ENCODE measurements around the gene EXD3.

Gene EXD3

DNA sequence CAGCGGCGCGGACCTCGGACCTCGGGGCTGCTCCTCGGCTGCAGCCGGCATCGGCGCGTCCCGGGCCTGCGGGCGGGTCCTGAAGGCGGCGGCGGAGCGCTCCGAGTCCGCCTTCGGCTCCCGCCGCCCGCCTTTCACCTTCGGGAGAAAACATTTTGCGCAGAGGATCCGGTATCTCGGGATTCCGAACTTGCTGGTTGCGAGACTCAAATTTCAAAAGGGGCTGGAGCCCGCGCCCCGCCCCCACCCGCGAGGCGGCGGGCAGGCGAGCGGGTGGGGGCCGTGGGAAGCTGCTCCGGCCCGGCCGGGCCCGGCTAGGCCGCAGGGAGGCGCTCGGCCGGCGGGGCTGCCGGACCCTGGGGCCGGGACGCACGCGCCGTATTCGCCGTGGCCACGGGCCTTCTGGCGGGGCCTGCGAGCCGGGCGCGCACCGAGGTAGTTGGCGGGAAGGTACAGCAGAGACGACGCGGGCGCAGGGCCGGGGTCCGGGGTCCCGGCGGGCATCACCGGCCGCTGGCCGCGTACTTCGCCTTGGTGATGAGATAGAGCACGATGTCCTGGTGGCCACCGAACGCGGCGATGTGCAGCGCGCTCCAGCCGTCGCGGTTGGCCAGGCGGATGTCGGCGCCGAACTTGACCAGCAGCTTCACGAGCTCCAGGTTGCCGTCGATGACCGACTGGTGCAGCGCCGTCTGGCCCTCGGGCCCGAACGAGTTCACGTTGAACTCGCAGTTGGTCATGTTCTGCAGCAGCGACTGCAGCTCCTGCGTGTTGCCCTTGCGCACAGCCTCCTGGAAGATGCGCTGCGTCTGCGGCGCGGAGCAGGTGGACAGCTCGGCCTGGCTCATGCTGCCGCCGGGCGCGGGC is 121.6 kb downstream of the EXD3 start:
- no peak for FAIRE-seq

DNA sequence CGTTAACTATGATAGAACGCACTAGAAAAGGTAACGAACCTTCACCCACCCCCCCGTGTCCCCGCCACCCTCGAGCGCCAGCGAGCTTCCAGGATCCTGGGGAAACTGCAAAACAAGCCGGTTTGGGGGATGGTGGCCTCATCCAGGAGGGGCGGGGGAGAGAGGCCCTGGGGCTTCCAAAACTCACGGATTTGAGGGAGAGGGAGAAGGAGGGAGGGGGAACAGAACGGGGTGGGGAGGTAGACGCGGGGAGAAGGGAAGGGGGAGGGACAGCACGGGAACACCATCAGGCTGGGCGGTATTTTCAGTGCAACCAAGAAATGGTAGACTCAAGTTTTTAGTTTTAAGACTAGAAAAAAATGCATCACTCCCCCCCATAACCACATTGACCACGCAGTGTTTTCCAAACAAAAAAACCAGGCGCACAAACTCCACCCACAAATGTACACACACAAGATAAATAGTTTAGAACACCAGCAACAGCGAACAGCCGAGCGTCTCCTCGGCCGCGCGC is 122.3 kb downstream of the EXD3 start:
- no peak for FAIRE-seq

DNA sequence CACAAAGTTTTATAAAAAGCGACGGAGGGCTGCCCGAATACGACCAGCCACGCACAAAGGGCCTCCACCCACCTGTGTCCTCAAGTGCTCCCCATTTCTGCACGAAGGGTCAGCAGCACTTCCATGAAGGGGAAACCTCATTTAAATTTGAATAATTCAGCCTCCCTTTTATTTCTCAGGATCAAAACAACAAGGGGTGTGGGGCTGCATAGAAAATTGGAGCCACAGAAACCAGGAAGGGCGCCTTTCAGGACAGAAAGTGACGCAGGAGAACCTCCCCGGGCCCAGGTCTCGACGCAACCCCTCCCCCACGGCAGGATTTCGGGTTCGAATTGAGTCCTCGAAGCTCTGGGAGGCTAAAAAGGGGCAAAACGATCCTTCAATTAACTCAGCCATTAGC is 123.0 kb downstream of the EXD3 start:
- FAIRE-seq, result no peak

DNA sequence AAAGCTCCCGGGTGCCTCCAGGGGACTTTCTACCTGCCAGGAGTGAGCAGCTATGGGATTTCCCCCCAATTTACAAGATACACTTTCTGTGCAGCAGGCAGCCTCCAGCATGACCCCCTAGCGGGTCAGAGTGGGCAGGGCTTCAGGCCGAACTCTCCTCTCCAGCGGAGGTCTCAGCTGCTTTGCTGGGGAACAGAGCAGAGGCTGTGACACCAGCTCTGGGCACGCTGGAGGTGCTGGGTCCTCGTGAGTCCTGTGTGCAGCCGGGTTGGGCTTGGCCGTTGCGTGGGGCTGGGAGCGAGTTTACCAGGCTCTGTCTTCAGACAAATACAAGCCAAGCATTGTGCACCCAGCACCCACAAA is 123.8 kb downstream of the EXD3 start:
- no peak for FAIRE-seq

DNA sequence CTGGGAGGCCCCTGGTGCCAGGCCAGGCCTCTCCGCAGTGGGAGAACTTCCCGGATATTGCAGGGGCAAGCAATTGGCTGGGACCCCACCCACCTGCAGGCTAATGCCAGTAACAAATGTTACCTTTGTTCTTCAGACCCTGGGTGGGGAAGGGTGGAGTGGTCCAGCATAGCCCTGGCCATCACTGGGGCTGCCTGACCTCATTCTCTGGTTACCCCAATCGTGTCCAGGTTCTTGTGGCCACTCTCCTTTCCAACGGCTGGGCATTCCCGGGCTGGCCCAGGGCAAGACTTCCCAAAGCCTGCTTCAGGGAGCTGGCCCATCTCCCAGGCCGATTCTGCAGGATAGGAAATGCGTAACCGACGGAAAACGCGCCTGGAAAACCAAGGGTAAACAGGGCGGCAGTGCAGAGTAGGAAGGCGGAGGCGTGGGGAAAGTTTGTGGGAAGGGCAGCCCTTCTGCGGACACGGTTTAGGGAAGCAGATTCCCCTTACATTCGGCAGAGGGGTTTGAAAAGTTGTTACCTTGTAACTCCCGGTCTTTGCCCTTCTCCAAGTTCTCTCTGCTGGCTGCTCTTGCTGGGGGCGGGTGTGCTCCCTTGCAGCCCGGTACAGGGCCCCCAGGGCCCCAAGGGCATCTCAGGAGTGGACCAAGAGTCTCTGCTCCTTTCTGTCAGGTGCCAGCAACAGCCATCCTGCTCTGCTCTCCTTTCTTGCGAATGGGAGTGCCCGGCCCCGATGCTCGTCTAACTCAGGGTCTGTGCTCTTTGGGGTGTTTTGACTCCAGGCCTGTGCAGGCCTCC is 124.4 kb downstream of the EXD3 start:
- FAIRE-seq, result no peak

DNA sequence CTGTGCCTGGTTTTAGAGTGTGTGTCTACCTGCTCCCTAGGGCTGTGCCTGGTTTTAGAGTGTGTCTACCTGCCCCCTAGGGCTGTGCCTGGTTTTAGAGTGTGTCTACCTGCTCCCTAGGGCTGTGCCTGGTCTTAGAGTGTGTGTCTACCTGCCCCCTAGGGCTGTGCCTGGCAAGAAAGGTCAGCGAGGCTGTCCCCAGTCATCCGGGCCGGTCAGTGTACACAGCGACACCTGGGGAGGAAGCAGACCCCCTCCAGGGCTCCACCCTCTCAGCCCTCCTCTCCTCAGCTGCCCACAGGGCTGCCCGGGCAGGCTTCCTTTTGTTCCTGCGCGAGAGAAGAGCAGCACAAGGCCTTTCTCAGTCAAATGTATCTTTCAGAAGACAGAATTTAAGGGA is 125.0 kb downstream of the EXD3 start:
- FAIRE-seq, result no peak

DNA sequence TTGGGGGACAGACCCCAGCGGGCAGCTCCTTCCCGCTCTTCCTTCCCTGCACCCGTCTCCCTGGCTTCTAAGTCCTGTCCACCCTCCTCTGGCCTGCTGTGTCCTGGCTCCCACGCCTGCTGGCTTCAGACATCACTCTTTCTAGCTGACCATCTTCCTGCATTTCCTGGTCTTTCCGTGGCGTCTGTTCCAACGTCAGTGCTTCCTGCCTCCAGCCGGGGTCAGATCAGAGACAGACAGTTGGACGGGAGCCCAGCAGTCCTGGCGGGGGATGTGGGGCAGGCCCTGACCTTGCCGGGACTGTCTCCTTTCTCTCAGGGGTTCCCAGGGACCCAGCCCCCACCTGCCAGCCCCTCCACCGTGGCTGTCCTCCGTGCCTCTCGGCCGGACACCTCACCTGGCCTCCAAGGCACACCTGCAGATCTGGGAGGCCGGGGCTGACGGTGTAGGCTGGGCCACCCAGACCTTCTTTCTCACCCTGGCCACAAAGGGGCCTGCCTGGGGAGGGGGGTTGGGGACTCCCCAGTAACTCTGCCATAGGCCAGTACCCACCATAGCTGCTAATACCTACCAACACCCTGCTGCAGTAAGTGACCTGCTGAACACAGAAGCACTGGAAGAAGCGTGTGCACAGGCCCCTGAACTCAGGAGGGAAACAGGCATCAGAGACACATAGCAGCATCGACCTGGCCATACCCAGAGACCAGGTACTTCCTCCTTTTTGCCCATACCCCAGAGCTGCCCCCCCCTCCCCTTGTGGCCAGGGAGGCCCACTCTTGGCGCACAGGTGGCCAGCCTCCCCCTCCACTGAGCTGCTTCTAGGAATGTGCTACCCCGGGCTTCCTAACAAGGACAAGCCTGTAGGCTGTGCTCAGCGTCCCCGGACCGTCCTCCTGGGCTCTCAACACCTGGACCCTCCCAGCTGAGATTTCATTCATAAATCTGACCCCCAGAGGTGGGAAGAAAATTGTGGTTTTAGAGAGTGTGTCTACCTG is 126.0 kb downstream of the EXD3 start:
- no peak for FAIRE-seq

DNA sequence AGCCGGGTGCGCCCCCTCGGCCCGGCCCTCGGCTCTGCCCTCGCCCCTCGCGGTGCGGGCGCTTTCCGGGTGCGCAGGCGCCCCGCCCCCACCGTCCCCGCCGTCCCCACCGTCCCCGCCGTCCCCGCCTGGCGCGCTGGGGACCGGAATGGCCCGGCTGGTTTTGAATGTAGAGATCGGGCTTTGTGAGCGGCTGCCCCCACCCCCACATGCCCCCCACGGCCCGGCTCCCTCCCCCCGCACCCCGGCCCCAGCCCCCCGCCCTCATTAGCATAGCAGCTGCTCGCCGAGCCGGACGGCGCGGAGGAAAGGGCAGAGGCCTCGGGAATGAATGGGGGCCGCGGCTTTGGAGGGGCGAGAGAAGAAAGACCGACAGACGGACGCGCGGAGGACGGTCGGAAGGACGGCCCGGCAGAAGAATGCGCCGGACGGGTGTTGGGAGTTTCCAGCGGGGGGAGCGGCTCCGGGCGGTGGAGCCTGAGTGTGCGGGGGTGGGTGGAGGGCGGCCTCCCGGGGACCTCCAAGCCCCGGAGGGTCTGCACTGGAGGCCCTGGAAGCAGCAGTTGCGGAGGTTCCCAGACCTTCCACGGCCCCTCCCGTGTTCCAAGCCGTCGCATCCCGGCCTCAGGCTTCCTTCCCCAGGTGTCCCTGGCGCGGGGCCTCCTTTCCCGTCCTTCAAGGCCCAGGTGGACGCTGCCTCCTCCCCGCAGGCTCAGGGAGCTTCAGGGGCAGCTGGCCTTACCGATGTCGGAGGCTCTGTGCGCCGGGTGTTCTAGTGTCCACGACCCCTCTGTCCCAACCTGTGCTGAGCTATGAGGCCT is 126.9 kb downstream of the EXD3 start:
- FAIRE-seq, result no peak

DNA sequence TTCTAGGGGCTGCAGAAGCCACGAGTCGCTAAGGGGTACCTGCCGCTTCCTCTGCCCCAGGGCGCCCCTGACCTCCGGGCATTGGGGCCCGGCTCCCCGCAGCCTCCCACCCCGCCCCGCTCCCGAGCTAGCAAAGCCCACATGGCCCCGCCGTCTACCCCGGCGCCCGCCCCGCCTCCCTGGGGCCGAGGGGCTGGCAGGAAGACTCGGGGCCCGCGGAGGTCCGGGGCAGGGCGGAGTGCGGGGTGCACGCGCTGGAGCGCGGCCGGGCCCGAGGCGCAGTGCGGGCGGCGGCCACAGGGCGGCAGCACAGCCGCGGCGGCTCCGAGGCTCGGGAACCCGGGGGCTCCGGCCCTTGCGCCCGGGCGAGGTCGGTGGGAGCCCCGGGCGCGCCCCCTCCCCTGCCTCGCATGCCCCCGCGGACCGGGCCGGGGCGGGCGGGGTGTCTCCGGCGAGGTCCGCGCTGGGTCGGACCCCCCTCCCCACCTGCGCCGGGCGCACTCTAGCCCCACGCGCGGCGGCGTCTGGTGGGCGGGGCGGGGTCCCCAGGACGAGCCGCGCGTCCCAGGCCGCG is 127.6 kb downstream of the EXD3 start:
- no peak for FAIRE-seq

DNA sequence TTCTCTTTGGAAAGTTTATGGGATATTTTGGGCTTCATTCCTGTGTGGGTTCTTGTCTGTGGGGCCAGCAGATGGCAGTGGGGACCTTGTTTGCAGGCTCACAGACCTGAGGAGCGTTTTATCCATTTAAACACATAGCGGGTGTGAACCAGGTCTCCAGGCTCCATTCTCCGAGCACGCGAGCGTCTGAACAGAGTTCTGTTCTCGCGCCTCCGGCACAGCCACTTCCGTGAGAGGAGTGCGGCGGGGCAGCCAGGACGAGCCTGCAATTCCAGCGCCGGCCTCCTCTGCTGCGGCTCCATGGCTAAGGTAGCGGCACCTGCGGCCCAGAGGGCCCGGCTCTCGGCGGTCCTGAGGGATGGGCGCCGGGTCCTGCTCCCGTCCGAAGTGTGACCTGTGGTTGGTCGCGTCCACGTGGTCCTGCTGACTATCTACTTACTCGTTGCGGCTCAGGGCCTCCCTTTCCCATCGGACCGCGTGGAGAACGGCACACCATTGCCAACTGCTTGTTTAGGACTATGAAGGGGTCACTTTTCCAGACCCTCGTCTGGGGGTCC is 128.2 kb downstream of the EXD3 start:
- FAIRE-seq, result no peak

DNA sequence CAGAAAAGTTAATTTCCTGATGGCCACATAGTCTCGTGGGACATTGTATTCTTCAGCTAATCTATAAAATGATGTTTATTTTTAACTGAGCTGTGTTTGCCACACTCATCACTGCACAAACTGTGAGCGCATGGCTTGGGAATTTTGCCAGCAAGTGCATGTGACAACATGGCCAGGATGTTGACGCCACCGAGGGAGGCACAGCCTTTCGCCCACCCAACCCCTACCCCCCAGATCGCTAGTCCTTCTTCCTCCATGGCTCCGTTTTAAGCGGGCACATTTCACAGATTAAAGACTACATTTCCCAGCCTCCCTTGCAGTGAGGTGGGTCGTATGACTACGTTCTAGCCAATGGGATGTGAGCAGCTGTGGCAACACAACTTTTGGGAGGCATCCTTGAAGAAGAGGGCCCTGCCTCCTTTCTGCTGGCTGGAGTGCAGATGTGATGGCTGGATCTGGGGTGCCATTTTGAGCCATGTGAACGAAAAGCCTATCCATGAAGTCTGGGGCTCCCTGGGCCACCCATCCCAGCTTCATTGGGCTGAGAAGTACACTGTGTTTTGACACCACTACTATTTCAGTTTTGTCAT is 128.8 kb downstream of the EXD3 start:
- FAIRE-seq, result no peak

DNA sequence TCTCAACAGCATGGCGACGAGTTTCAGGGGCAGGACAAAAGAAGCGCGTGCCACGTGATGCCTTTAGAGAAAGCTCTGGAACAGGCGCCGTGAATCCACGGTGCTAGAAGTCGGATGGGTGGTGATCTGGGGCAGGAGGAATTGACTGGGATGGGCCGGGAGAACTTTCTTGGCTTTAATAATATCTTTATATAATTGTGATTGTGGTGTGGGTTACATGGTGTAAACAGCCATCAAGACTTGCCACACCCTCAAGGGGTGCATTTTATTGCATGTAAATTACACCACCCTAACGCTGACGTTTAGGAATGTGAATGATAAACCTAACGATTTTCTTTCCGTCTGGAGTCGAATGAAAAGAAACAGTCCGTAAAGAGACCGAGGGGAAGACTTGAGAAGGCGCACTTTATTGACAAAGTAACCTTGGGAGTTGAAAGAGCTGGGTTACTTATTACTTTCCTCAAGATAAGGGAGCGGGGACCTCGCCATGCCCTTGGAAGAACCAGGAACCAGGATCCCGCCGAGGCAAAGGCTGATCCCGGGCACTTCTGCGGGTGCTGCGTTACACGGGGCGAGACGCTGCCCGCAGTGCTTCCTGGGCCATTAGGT is 129.4 kb downstream of the EXD3 start:
- FAIRE-seq, result no peak

DNA sequence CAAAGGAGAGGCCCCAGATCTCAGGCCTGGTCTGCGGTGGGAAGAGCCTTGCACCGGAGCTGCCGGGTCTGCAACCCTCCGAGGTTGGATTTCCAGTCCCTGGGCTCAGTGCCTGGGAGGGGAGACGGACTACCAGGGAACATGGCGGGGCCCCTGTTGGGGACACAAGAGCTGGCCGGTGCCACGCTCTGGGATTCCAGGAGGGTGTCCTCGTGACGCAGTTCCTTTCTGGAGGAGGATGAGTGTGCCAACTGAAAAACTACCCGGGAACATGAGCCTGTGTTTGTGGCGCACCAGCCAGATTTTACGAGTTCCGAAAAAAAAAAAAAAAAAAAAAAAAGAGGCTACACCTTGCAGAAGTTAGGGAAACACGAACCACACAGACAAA is 129.9 kb downstream of the EXD3 start:
- no peak for FAIRE-seq

DNA sequence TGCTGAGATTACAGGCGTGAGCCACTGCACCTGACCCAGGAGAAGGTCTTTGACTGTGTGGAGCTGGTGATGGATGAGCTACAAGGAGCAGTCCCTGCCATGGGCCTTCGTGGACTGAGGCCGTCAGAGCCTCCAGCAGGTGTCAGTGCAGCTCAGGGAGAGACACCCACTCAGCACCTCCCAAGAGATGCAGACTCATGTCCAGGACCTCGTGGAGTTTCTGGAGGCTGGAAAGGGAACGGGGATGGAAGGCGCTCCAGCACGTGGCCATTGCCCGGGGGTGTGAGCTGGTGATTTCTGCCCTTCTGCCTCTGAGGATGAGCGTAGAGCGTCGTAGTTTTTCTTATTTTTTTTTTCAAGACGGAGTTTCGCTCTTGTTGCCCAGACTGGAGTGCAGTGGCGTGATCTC is 136.0 kb downstream of the EXD3 start:
- no peak for FAIRE-seq

DNA sequence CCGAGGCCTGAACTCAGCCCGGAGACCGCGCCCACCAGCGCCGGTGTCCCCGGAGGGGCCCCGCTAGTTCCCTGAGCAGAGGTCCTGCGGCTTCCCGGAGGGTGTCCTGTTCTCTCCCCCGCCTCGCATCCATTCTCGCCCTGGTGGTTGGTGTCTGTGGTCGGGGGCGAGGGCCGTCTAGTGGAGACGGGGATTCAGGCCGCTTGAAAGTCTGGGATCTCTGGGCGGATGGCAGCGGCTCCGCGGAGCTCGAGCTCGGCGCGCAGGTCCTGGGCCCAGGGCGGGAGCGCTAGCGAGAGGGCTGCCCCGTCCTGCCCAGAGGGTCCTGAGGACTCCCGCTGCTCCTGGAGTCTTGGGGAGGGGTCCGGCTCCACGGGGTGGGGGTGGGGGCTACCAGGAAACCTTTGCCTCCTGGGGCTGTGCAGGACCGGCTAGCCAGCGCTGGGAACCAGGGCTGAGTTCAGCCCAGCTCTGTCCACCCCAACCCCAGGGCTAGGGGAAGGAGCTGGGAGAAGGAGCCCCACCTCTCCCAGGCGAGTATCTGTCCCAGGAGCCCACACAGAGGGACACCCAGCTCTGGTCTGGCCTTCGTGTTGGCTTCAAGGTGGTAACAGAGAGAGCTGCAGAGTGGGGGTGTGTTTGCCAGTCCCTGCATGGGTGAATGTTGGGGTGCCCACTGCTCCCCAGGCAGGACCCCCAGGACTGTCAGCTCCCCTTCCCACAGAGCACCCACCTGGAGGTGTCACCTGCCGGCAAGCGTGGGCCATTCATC is 141.4 kb downstream of the EXD3 start:
- no peak for FAIRE-seq

DNA sequence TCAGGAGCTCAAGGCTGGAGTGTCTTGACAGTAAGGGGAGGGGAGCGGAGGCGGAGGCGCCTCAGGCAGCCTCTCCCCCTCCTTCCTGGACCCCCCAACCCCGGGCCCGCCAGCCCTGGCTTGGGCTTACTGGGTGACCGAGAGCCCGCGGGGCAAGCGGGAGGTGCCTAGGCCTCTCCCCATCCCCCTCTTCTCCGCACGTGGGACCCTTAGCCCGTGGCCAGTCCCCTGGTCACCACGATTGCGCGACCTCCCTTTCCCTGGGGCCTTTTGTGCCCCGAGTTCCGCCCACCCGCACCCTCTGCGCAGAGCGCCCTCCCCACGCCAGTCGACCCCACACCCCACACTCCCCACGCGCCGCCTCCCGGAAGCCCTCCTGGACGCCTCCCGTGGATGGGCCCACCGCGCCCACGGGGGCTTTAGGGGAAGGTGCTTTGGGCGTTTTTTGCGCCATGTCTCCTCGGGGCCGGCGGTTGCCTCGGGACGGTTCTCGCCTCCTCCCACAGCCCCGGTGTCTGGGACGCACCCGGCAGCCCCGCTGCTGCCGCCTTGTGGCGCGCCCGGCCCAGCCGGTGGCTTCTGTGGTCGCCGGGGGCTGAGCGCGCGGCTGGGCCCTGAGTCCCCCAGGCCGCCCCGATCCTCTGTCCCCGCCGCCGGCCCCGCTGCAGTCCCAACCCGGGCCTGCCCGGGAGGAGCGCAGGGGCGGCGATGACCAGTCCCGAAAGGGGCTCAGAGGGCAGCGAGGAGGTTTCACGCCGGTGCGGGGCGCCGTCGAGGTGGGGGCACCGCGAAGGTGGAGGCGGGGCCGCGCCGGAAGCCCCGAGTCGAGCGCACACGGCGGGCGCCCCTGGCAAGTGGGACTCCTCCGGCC is 142.3 kb downstream of the EXD3 start:
- FAIRE-seq, result no peak

DNA sequence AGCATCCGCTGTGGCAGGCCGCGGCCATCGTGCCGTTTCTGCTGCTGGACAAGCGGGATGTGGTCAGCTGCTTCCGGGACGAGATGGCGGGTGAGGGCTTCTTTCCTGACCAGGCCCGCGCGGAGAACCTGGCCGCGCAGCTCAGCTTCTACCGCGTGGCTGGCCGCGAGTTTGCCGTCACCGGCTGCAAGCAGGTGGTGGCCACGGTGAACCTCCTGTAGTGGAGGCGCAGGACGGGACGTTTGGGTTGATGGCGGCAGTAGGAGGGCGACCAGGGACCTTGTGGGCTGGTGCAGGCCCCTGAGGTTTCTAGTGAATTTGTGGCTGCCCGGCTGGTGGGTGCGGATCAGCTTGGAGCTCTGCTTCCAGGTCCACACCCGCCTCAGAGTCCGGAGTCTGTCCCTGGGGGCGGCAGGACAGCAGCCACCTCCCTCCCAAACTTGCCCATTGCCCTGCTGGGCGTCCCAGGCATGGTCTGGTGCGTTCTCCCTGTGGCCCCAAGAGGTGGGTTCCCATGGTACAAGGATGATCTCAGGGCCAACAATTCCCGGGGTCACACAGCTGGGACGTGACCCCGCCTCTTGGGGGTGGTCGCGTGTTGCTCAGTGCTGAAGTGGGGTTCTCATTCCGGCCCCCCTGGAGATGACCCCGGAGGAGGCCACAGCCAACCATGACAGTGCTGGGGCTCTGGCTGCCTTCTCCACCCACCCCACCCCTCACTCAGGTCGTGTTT is 143.1 kb downstream of the EXD3 start:
- no peak for FAIRE-seq
